Heart left ventricle (tissue), 16 donors: ENCODE measurements around the gene NLRP13. TPM values are rescaled to one million over a fixed set of nuclear protein-coding genes. Genes with fewer than 3 reads are reported as not detected.
A peak's percentile ranks its signal among the peaks of the same experiment; 100 is the strongest.

Experiments used
- ATAC-seq, 4 donors: fragments of 200-7000 bp; cut with Tn5 transposase; one replicate each; pipeline ENCODE4 v1.9.1; 2020 to 2022; ENCODE audit warnings: moderate library complexity in 4 of 4, mild to moderate bottlenecking in 3 of 4, moderate number of reproducible peaks in 1 of 4
- DNase-seq, 5 donors: peaks; one replicate each; pipeline ENCODE4 v3.0.0-alpha.2; 2020
- H3K27ac ChIP-seq, 12 donors: fragments of 200-600 bp; sonication (generic) in 4 of 12; one replicate each; pipeline versions ENCODE4 v1.5.0 to v1.8.0; 2016 to 2022; ENCODE audit warnings: mild to moderate bottlenecking in 2 of 12
- H3K27me3 ChIP-seq, 9 donors: fragments of 200-600 bp; sonication (generic) in 2 of 9; one replicate each; pipeline versions ENCODE4 v1.5.1 to v1.8.0; 2016 to 2022; ENCODE audit warnings: mild to moderate bottlenecking in 3 of 9
- H3K36me3 ChIP-seq, 9 donors: fragments of 200-600 bp; sonication (generic) in 2 of 9; one replicate each; pipeline versions ENCODE4 v1.5.0 to v1.8.0; 2018 to 2022; ENCODE audit warnings: mild to moderate bottlenecking in 2 of 9
- H3K4me1 ChIP-seq, 12 donors: fragments of 200-600 bp; sonication (generic) in 4 of 12; one replicate each; pipeline versions ENCODE4 v1.5.0 to v1.8.0; 2016 to 2022; ENCODE audit warnings: mild to moderate bottlenecking in 3 of 12
- H3K4me3 ChIP-seq, 12 donors: fragments of 200-600 bp; sonication (generic) in 4 of 12; one replicate each; pipeline versions ENCODE4 v1.5.0 to v1.8.0; 2017 to 2022; ENCODE audit warnings: mild to moderate bottlenecking in 9 of 12, moderate library complexity in 4 of 12
- H3K9me3 ChIP-seq, 12 donors: fragments of 200-600 bp; sonication (generic) in 4 of 12; one replicate each; pipeline versions ENCODE4 v1.5.0 to v1.8.0; 2016 to 2022; ENCODE audit warnings: mild to moderate bottlenecking in 1 of 12
- CTCF ChIP-seq, 12 donors: fragments of 200-600 bp; sonication (generic) in 4 of 12; IDR thresholded peaks; one replicate each; pipeline versions ENCODE4 v1.5.0 to v1.8.0; 2018 to 2022; ENCODE audit warnings: antibody characterized with exemption in 12 of 12, mild to moderate bottlenecking in 5 of 12
- POLR2A ChIP-seq, 2 donors: fragments of 450-650 bp; IDR thresholded peaks; one replicate each; pipeline ENCODE4 v1.6.1; 2017; ENCODE audit warnings: antibody characterized with exemption in 2 of 2, mild to moderate bottlenecking in 2 of 2, moderate library complexity in 2 of 2
- whole genome bisulfite sequencing, 4 donors: extraction: QIAGEN DNeasy Blood & Tissue Kit in 2 of 4; methylation state at CpG; one replicate each; pipeline versions ENCODE4 v1.1.5 to v1.1.7; 2013 to 2018; 5-methylcytosine and 5-hydroxymethylcytosine counted together
- intact Hi-C, 10 donors: fragments of 100-400 bp; cut with DNase I; formaldehyde crosslinking; loops; one replicate each; pipeline versions ENCODE4 v1.11.1 to v1.14.2; 2022
- polyA plus RNA-seq, 2 donors: library from polyadenylated mRNA; stranded (reverse); fragments of 200-250 nt; gene quantifications; one replicate each; pipeline ENCODE4 v1.2.3, GENCODE V29; 2013
- total RNA-seq, 9 donors: library from RNA; depleted of rRNA in 2 of 9; stranded (reverse); fragments of >200 nt in 2 of 9; fragmentation: NEBNext Ultra II Directional in 3 of 9; extraction: Animal tissue kit (Norgen Biotek cat#: 25700) in 3 of 9; gene quantifications; one replicate each; pipeline versions ENCODE4 v1.1.0 to v1.2.4, GENCODE V29; 2016 to 2023
- donor health status: ischemic (EF 13 %, LVEDD 7.1; RV severe dilation, severe dysfunction).
- donor health status: healthy with polysubstance abuse.
- donor health status: DM: no; HTN: yes; CAD: no.
- donor health status: DM: no; HTN: no; CAD: no.
- donor health status: ischemic (EF 25% LVEDD 6.9; RV normal size, moderate dysfunction).
- donor health status: ischemic (EF 25% LVEDD 5.7; RV mildly dilated, moderate dysfunction).
- donor health status: healthy.
- donor health status: DM: yes; HTN: yes; CAD: no.
- donor health status: ischemic (EF 35%, LVEDD 5.7; RV mildly dilated, moderate dysfunction).
- donor health status: nonischemic (EF 11% LVEDD 7.7; RV severe dilation, severe dysfunction).
- donor health status: DM: yes; HTN: yes; CAD: no.
- donor health status: PGD.
- donor health status: ischemic (EF 29% LVEDD 5.4; RV normal size, mild dysfunction).
- donor health status: nonischemic (EF 23%, LVEDD 6.1; RV moderate dilation, normal function).

Gene NLRP13
- total and polyA plus RNA-seq, 11 donors: not detected

GRCh38 chr19:55927991-55928390, 4.1 kb downstream of the NLRP13 start:
- 68 to 87% (median 78%) methylated on average over 7 to 8 of the region's 8 CpGs for WGBS, 4 donors
- DNase-seq (no peak), ATAC-seq (no peak)
- no peak overlapping the region for H3K27ac ChIP-seq
- no peaks in the 10 kb centered on the region for H3K36me3 ChIP-seq
- TF ChIP-seq POLR2A (IDR thresholded peaks at IDR 0.05) (no peak), CTCF (IDR thresholded peaks at IDR 0.05) (no peak)
- H3K4me1 ChIP-seq: no peaks in the 10 kb centered on the region
- no peak overlapping the region for H3K4me3 ChIP-seq
- H3K9me3 ChIP-seq: peaks cover 0 to 8% (median 2%) of the 10 kb centered on the region in 12 donors
- intact Hi-C loops: no loop called here
- H3K27me3 ChIP-seq: no peaks in the 10 kb centered on the region

DNA sequence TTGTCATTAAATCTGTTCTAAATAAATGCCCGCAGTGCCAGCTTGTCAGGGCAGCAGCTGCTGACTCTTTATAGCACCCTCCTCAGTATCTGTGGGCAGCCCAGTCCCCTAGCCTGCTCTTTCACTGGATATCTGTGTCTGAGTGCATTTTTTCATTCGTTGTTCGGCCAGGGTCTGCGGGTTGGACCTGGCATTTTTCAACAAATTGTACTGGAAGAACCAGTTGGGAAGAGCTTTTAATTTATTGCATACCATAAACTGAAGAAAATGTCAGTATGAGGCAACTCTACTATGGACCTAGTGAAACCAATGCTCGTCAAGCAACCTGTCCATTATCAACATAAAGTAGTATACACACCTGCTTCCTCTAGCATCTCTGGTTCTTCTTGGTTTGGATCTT, 8.6 kb downstream of the NLRP13 start:
- DNase-seq (no peak), ATAC-seq (no peak)
- Histone ChIP-seq H3K36me3 (no peaks in the 10 kb centered on the region), H3K4me3 (no peak overlapping the region), H3K9me3 (peaks cover 0 to 25% (median 12%) of the 10 kb centered on the region in 12 donors), H3K4me1 (no peaks in the 10 kb centered on the region), H3K27me3 (no peaks in the 10 kb centered on the region), H3K27ac (no peak overlapping the region)
- intact Hi-C loops: no loop called here
- TF ChIP-seq POLR2A (IDR thresholded peaks at IDR 0.05) (no peak), CTCF (IDR thresholded peaks at IDR 0.05) (no peak)
- 65 to 75% (median 71%) methylated on average over 5 of the region's 5 CpGs for WGBS, 4 donors

GRCh38 chr19:55913643-55914268, 18.4 kb downstream of the NLRP13 start:
- DNase-seq: no peak
- intact Hi-C loops: no loop called here
- Histone ChIP-seq H3K4me3 (no peak overlapping the region), H3K27ac (no peak overlapping the region), H3K9me3 (peaks cover 0 to 33% (median 8%) of the 10 kb centered on the region in 12 donors), H3K4me1 (no peaks in the 10 kb centered on the region), H3K36me3 (no peaks in the 10 kb centered on the region), H3K27me3 (peaks cover 0 to 16% (median 0%) of the 10 kb centered on the region in 9 donors)
- TF ChIP-seq POLR2A (IDR thresholded peaks at IDR 0.05) (no peak), CTCF (IDR thresholded peaks at IDR 0.05) (peak in 1 of 12 donors; percentile 14)
- 40 to 52% (median 46%) methylated on average over 9 of the region's 9 CpGs for WGBS, 4 donors
- ATAC-seq: no peak

GRCh38 chr19:55912916-55913315, 19.2 kb downstream of the NLRP13 start:
- ATAC-seq (no peak), DNase-seq (no peak)
- peaks cover 0 to 20% (median 0%) of the 10 kb centered on the region in 9 donors for H3K27me3 ChIP-seq
- TF ChIP-seq POLR2A (IDR thresholded peaks at IDR 0.05) (no peak), CTCF (IDR thresholded peaks at IDR 0.05) (no peak)
- H3K4me3 ChIP-seq: no peak overlapping the region
- no peaks in the 10 kb centered on the region for H3K36me3 ChIP-seq
- peaks cover 0 to 25% (median 8%) of the 10 kb centered on the region in 12 donors for H3K9me3 ChIP-seq
- 79 to 82% (median 81%) methylated on average over 7 of the region's 7 CpGs for WGBS, 4 donors
- intact Hi-C loops: no loop called here
- H3K4me1 ChIP-seq: no peaks in the 10 kb centered on the region
- no peak overlapping the region for H3K27ac ChIP-seq
